Neural cell (in vitro differentiated cells): ENCODE results near the gene COMMD4. TPM values are rescaled to one million over a fixed set of nuclear protein-coding genes. Genes with fewer than 3 reads are reported as not detected.
A peak's percentile ranks its signal among the peaks of the same experiment; 100 is the strongest.

Experiments used
- H2AFZ ChIP-seq: fragments of 200-600, 300-800 bp; sonication (generic), shearing (Covaris generic); 2 replicates; pipeline ENCODE4 v1.6.0; 2014; ENCODE audit warnings: low read depth, mild to moderate bottlenecking, antibody characterized with exemption, low read length, moderate library complexity
- H3F3A ChIP-seq: fragments of 200-600 bp; shearing (Covaris generic); 2 replicates; pipeline ENCODE4 v1.6.1; 2016; ENCODE audit warnings: mild to moderate bottlenecking, moderate library complexity, mixed read lengths, antibody characterized with exemption, low read length; ENCODE audit not compliant: insufficient read depth, poor library complexity, severe bottlenecking
- H3K27ac ChIP-seq: fragments of 200-600, 300-800 bp; sonication (generic), shearing (Covaris generic); 2 replicates; pipeline ENCODE4 v1.5.1; 2014; ENCODE audit warnings: mild to moderate bottlenecking, low read length, moderate library complexity
- H3K27me3 ChIP-seq: fragments of 300-800, 200-600 bp; sonication (generic), shearing (Covaris generic); 2 replicates; pipeline ENCODE4 v1.6.0; 2014; ENCODE audit warnings: mild to moderate bottlenecking, low read depth, low read length, moderate library complexity; ENCODE audit not compliant: insufficient read depth
- H3K36me3 ChIP-seq: fragments of 300-800, 200-600 bp; sonication (generic), shearing (Covaris generic); 2 replicates; pipeline ENCODE4 v1.5.1; 2014; ENCODE audit warnings: mild to moderate bottlenecking, antibody characterized with exemption, low read length, moderate library complexity; ENCODE audit not compliant: insufficient read depth
- H3K4me2 ChIP-seq: fragments of 300-800, 200-600 bp; sonication (generic), shearing (Covaris generic); 2 replicates; pipeline ENCODE4 v1.6.0; 2014; ENCODE audit warnings: mild to moderate bottlenecking, low read length
- H3K4me3 ChIP-seq: fragments of 300-800, 200-600 bp; sonication (generic), shearing (Covaris generic); 2 replicates; pipeline ENCODE4 v1.5.1; 2014; ENCODE audit warnings: mild to moderate bottlenecking, low read length, moderate library complexity
- H3K79me2 ChIP-seq: fragments of 200-600 bp; shearing (Covaris generic); replicated peaks from 2 replicates; pipeline ENCODE4 v1.6.0; 2014; ENCODE audit warnings: mild to moderate bottlenecking, low read length, moderate library complexity; ENCODE audit not compliant: insufficient read depth
- H3K9ac ChIP-seq: fragments of 300-800, 200-600 bp; sonication (generic), shearing (Covaris generic); 2 replicates; pipeline ENCODE4 v1.6.1; 2016; ENCODE audit warnings: mild to moderate bottlenecking, low read length, mixed read lengths
- H3K9me2 ChIP-seq: fragments of 200-600 bp; shearing (Covaris generic); 2 replicates; pipeline ENCODE4 v1.6.1; 2016; ENCODE audit warnings: mild to moderate bottlenecking, low read length, mixed read lengths; ENCODE audit not compliant: insufficient read depth
- H3K9me3 ChIP-seq: fragments of 200-600, 300-800 bp; sonication (generic), shearing (Covaris generic); 2 replicates; pipeline ENCODE4 v1.6.1; 2016; ENCODE audit warnings: mild to moderate bottlenecking, mixed run types, low read length, moderate library complexity, mixed read lengths
- H4K20me1 ChIP-seq: fragments of 200-600 bp; shearing (Covaris generic); 2 replicates; pipeline ENCODE4 v1.6.1; 2016; ENCODE audit warnings: mild to moderate bottlenecking, mixed run types; ENCODE audit not compliant: insufficient read depth
- EP300 ChIP-seq: fragments of 450-650 bp; conservative IDR thresholded peaks from 2 replicates; pipeline ENCODE4 v1.6.1; 2014; ENCODE audit warnings: antibody characterized with exemption, mild to moderate bottlenecking, moderate library complexity; ENCODE audit not compliant: poor library complexity, severe bottlenecking
- EZH2 ChIP-seq: fragments of 200-600, 300-800 bp; shearing (Covaris generic), sonication (generic); IDR thresholded peaks from 2 replicates; pipeline ENCODE4 v1.6.1; 2014; ENCODE audit warnings: antibody characterized with exemption, low read length, borderline replicate concordance, mild to moderate bottlenecking; ENCODE audit not compliant: insufficient read depth, poor library complexity, severe bottlenecking
- MXI1 ChIP-seq: fragments of 450-650 bp; conservative IDR thresholded peaks from 2 replicates; pipeline ENCODE4 v1.6.1; 2014; ENCODE audit warnings: antibody characterized with exemption, mild to moderate bottlenecking; ENCODE audit not compliant: poor library complexity, severe bottlenecking
- POLR2AphosphoS5 ChIP-seq: IDR thresholded peaks from 2 replicates; pipeline ENCODE4 v1.6.1; 2012
- RAD21 ChIP-seq: fragments of 450-650 bp; conservative IDR thresholded peaks from 2 replicates; pipeline ENCODE4 v1.6.1; 2014; ENCODE audit warnings: antibody characterized with exemption, mild to moderate bottlenecking, moderate library complexity
- SMC3 ChIP-seq: fragments of 450-650 bp; conservative IDR thresholded peaks from 2 replicates; pipeline ENCODE4 v1.6.1; 2014; ENCODE audit warnings: antibody characterized with exemption, mild to moderate bottlenecking, moderate library complexity; ENCODE audit not compliant: poor library complexity
- TAF1 ChIP-seq: IDR thresholded peaks from 2 replicates; pipeline ENCODE4 v1.6.1; 2012; ENCODE audit warnings: low read depth
- polyA plus RNA-seq: library from polyadenylated mRNA; depleted of rRNA; stranded (reverse); fragments of >200 nt; gene quantifications from 2 replicates; pipeline ENCODE4 v1.2.3, GENCODE V29; 2014
- TF ChIP-seq, protein P1 (sequence below): IDR thresholded peaks from 2 replicates; pipeline ENCODE4 v1.6.1; 2012; ENCODE audit warnings: borderline replicate concordance
- TF ChIP-seq, protein P2 (sequence below): fragments of 450-650 bp; IDR thresholded peaks from 2 replicates; pipeline ENCODE4 v1.5.1; 2014; ENCODE audit warnings: antibody characterized with exemption, mild to moderate bottlenecking, moderate library complexity; ENCODE audit not compliant: poor library complexity, severe bottlenecking

The COMMD4 gene
- polyA plus RNA-seq, 1 donor from 2014 or later: 103 TPM

DNA sequence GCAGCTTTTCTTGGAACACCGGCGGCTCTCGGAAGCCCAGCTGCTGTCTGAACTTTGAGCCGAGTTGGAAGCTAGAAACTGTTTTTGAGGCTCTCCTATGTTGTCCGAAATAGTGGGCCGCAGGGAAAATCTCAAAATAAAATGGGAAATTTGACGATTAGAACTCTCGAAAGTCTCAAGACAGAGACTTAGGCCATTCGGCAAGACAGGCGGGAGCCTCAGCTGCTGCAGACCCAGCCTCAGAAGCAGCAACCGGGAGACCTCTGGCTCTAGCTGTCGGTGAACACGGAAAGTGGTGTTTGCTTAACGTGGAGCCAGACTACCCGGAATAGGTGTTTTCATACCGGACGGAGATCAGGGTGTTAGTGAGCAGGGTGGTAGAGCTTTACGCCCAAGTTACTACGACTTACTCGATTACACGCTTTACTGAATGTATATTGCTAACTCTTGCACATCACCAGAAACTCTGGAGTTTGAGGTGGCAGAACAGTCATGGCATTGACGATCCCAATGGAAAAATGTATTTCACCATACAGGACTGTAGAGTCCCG lies 32.9 kb downstream of the COMMD4 start:
- Histone ChIP-seq H3K27ac (peak overlapping the region; percentile 58), H3K36me3 (no peaks in the 10 kb centered on the region), H3K9ac (peak overlapping the region; percentile 74), H4K20me1 (no peaks in the 10 kb centered on the region), H3K4me2 (peak overlapping the region; percentile 82), H3K27me3 (no peaks in the 10 kb centered on the region), H3K4me3 (peak overlapping the region; percentile 97), H3K79me2 (no peaks in the 10 kb centered on the region), H3K9me3 (no peaks in the 10 kb centered on the region), H3F3A (no peaks in the 10 kb centered on the region), H2AFZ (peak overlapping the region; percentile 91), H3K9me2 (no peaks in the 10 kb centered on the region)
- peak; percentile 12 for TF ChIP-seq RAD21
- TF ChIP-seq, protein P1, sequence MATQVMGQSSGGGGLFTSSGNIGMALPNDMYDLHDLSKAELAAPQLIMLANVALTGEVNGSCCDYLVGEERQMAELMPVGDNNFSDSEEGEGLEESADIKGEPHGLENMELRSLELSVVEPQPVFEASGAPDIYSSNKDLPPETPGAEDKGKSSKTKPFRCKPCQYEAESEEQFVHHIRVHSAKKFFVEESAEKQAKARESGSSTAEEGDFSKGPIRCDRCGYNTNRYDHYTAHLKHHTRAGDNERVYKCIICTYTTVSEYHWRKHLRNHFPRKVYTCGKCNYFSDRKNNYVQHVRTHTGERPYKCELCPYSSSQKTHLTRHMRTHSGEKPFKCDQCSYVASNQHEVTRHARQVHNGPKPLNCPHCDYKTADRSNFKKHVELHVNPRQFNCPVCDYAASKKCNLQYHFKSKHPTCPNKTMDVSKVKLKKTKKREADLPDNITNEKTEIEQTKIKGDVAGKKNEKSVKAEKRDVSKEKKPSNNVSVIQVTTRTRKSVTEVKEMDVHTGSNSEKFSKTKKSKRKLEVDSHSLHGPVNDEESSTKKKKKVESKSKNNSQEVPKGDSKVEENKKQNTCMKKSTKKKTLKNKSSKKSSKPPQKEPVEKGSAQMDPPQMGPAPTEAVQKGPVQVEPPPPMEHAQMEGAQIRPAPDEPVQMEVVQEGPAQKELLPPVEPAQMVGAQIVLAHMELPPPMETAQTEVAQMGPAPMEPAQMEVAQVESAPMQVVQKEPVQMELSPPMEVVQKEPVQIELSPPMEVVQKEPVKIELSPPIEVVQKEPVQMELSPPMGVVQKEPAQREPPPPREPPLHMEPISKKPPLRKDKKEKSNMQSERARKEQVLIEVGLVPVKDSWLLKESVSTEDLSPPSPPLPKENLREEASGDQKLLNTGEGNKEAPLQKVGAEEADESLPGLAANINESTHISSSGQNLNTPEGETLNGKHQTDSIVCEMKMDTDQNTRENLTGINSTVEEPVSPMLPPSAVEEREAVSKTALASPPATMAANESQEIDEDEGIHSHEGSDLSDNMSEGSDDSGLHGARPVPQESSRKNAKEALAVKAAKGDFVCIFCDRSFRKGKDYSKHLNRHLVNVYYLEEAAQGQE: no peak

DNA sequence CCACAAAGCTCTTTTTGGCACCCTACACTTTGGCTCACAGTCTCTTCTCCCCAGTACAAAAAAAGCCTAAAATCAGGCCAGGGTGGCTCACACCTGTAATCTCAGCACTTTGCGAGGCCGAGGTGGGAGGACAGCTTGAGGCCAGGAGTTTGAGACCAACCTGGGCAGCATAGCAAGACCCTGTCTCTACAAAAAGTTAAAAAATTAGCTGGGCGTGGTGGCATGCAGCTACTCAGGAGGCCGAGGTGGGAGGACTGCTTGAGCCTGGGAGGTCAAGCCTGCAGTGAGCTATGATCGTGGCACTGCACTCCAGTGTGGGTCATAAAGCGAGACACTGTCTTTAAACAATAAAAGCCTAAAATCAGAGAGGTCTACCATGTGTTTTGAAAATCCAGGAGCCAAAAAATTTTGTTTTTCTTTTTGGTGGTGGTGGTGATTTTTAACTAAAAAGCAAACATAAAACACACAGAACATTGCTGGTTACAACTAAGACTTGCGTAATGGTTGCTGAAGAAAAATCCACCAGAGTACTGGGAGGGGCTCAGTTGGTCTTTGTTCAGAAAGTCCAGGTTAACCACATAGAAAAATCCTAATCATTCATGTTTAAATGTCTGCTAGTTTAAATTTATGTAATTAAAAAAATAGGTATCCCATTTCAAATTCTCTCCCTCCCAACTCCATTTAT lies 34.2 kb downstream of the COMMD4 start:
- H4K20me1 ChIP-seq: no peaks in the 10 kb centered on the region
- H3K79me2 ChIP-seq: no peaks in the 10 kb centered on the region
- no peak overlapping the region for H3K27ac ChIP-seq
- H3F3A ChIP-seq: no peaks in the 10 kb centered on the region
- no peaks in the 10 kb centered on the region for H3K9me3 ChIP-seq
- H3K4me3 ChIP-seq: no peak overlapping the region
- H3K27me3 ChIP-seq: no peaks in the 10 kb centered on the region
- H3K4me2 ChIP-seq: no peak overlapping the region
- H3K36me3 ChIP-seq: no peaks in the 10 kb centered on the region
- H3K9me2 ChIP-seq: no peaks in the 10 kb centered on the region
- TF ChIP-seq, protein P2, sequence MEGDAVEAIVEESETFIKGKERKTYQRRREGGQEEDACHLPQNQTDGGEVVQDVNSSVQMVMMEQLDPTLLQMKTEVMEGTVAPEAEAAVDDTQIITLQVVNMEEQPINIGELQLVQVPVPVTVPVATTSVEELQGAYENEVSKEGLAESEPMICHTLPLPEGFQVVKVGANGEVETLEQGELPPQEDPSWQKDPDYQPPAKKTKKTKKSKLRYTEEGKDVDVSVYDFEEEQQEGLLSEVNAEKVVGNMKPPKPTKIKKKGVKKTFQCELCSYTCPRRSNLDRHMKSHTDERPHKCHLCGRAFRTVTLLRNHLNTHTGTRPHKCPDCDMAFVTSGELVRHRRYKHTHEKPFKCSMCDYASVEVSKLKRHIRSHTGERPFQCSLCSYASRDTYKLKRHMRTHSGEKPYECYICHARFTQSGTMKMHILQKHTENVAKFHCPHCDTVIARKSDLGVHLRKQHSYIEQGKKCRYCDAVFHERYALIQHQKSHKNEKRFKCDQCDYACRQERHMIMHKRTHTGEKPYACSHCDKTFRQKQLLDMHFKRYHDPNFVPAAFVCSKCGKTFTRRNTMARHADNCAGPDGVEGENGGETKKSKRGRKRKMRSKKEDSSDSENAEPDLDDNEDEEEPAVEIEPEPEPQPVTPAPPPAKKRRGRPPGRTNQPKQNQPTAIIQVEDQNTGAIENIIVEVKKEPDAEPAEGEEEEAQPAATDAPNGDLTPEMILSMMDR: no peak
- no peak overlapping the region for H3K9ac ChIP-seq
- no peak overlapping the region for H2AFZ ChIP-seq

DNA sequence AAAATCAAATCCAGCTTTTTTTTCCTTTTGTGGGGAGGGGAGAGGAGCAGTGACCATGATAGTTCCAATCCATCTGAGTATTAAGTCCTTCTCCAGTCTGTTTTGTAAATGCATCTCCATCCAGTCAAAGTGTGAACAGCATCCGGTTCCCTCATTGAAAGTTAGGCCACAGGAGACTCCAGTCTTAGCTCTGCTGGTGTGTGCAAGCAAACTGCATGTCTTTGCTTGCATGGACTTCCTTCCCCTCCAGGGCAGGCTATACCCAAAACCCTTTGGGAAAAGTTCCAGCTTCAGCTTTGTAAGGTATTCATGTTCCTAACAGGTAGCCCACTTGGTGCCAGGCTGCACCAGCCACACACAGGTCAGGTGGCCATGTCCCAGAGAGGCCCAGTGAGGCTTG lies 35.6 kb downstream of the COMMD4 start:
- Histone ChIP-seq H3K4me3 (no peak overlapping the region), H3K27ac (no peak overlapping the region), H3K9me3 (no peaks in the 10 kb centered on the region), H3K36me3 (no peaks in the 10 kb centered on the region), H3K27me3 (no peaks in the 10 kb centered on the region), H3K9me2 (no peaks in the 10 kb centered on the region), H3K4me2 (no peak overlapping the region), H3K9ac (no peak overlapping the region), H3K79me2 (no peaks in the 10 kb centered on the region), H3F3A (no peaks in the 10 kb centered on the region), H2AFZ (no peak overlapping the region), H4K20me1 (no peaks in the 10 kb centered on the region)
- TF ChIP-seq TAF1: no peak
- TF ChIP-seq, protein P1: no peak
- TF ChIP-seq MXI1: no peak
- no peak for TF ChIP-seq SMC3
- no peak for TF ChIP-seq EP300
- no peak for TF ChIP-seq RAD21
- no peak for TF ChIP-seq EZH2
- TF ChIP-seq POLR2AphosphoS5: no peak
- TF ChIP-seq, protein P2: no peak
